Measurements from ENCODE around the gene AK9. TPM values are rescaled to one million over a fixed set of nuclear protein-coding genes. Genes with fewer than 3 reads are reported as not detected.

AK9 gene
- total and polyA plus RNA-seq, 9 of the 15 experiments (the other 6 are each of a cell fraction or from before 2014, with no cell fraction given), result 0.59 to 1.9 (median 1.2) TPM

GRCh38 chr6:109526905-109527628, 163.9 kb downstream of the AK9 start (continued):
- TF ChIP-seq JUND (IDR thresholded peaks at IDR 0.05; ENCODE audit: borderline replicate concordance, low read depth, low read length) (no peak), JUND (tag; IDR thresholded peaks at IDR 0.05; ENCODE audit: borderline replicate concordance, low read depth, low read length) (no peak; the same call in 2 of the 3 replicates), HBP1 (CRISPR knock-in tag; IDR thresholded peaks at IDR 0.05) (no peak), PHF21A (IDR thresholded peaks at IDR 0.05; ENCODE audit: borderline replicate concordance, low read depth) (peak; percentile 37; the same call in 1 of the 2 replicates), SRSF1 (IDR thresholded peaks at IDR 0.05; ENCODE audit: low read depth, low read length) (no peak), NFE2 (IDR thresholded peaks at IDR 0.05; ENCODE audit: low read depth) (peak; percentile 39; the same call in 1 of the 2 replicates)

GRCh38 chr6:109524129-109524528, 166.9 kb downstream of the AK9 start:
- POLR2A ChIA-PET, result interaction anchor here (0.6 kb wide), 1 partner anchor 1020 kb away, joined by 3 read pairs; no protein-coding TSS in a partner anchor
- Histone ChIP-seq H3K4me2 (ENCODE audit: insufficient read depth, low read length) (no peak overlapping the region), H3K9ac (ENCODE audit: insufficient read depth in 1 of 2, low read depth in 2 of 2, low read length in 2 of 2) (no peak overlapping the region), H4K20me1 (replicated peaks; ENCODE audit: control insufficient read depth, insufficient read depth, low read length) (no peaks in the 10 kb centered on the region), H3K27me3 (ENCODE audit: control insufficient read depth in 2 of 2, insufficient read depth in 2 of 2, low read length in 2 of 2) (peaks cover 0 to 3% of the 10 kb centered on the region in 2 experiments; a peak in 1 of 5 replicates), H3K27ac (ENCODE audit: extremely low read depth, low read depth, low read length) (no peak overlapping the region), H3K79me2 (ENCODE audit: control insufficient read depth, insufficient read depth, low read length) (no peaks in the 10 kb centered on the region), H2AFZ (ENCODE audit: low read depth, low read length) (no peak overlapping the region), H3K36me3 (ENCODE audit: control insufficient read depth, insufficient read depth, low read length) (no peaks in the 10 kb centered on the region), H3K4me3 (no peak overlapping the region), H3K4me1 (replicated peaks in 1 of 2; ENCODE audit: control insufficient read depth in 2 of 2, insufficient read depth in 2 of 2, low read length in 2 of 2) (no peaks in the 10 kb centered on the region), H3K9me3 (replicated peaks; ENCODE audit: control insufficient read depth, insufficient read depth, low read depth, low read length) (no peaks in the 10 kb centered on the region), H3K9me1 (ENCODE audit: control insufficient read depth, insufficient read depth, low read length) (no peaks in the 10 kb centered on the region)
- CTCF ChIA-PET (ENCODE audit: low intra/inter-chr PET ratio), result no interaction called here
- no peak for ATAC-seq
- DNase-seq (ENCODE audit: extremely low read depth in 1 of 4, low spot score in 3 of 4), result no peak
- in situ Hi-C loops (cut with MboI) (loop anchor here (10.0 kb wide), 1 partner anchor 181 kb away; no protein-coding TSS in a partner anchor), intact Hi-C loops (cut with micrococcal nuclease) (no loop called here)
- BruUV-seq (replicated peaks), result no TSS peak
- no peak for FAIRE-seq
- TF ChIP-seq MTA1 (IDR thresholded peaks at IDR 0.05; ENCODE audit: borderline replicate concordance) (no peak), ZNF239 (CRISPR knock-in tag; IDR thresholded peaks at IDR 0.05) (no peak), EZH2 (IDR thresholded peaks at IDR 0.05; ENCODE audit: borderline replicate concordance, low read depth, low read length) (no peak), NCOA4 (IDR thresholded peaks at IDR 0.05; ENCODE audit: partially characterized antibody) (no peak), RBM34 (IDR thresholded peaks at IDR 0.05; ENCODE audit: borderline replicate concordance, insufficient read depth, low read length) (no peak), TFE3 (CRISPR knock-in tag; IDR thresholded peaks at IDR 0.05) (no peak), KLF6 (CRISPR knock-in tag; IDR thresholded peaks at IDR 0.05; ENCODE audit: borderline replicate concordance) (no peak), BRCA1 (IDR thresholded peaks at IDR 0.05) (no peak), BRCA1 (CRISPR knock-in tag; IDR thresholded peaks at IDR 0.05) (no peak), ADNP (tag; IDR thresholded peaks at IDR 0.05) (no peak), ZNF785 (CRISPR knock-in tag; IDR thresholded peaks at IDR 0.05) (no peak), ZC3H11A (IDR thresholded peaks at IDR 0.05; ENCODE audit: low read depth, low read length) (no peak), IRF1 (CRISPR knock-in tag; IDR thresholded peaks at IDR 0.05; ENCODE audit: borderline replicate concordance) (no peak)

Data from K562 (cell line).